Measurements from ENCODE around the gene EGR4.
A peak's percentile ranks its signal among the peaks of the same experiment; 100 is the strongest.

Gene EGR4

GRCh38 chr2:73293534-73294171 is at the start of gene EGR4:
Gene EGR4 (minus strand): TSS chr2:73293548. CDS start chr2:73293317, 231 bp downstream.
- Histone ChIP-seq H3K9me3 (replicated peaks in 1 of 11) (peaks cover 24 to 29% (median 26%) of the 10 kb centered on the region in 11 experiments), H3K4me3 (no peak within 1 kb of the TSS; a peak in 1 of 20 replicates), H3K4me1 (peaks cover 0 to 16% (median 14%) of the 10 kb centered on the region in 10 experiments; a peak in 16 of 20 replicates), H3K36me3 (no peaks in the 10 kb centered on the region), H3K27ac (no peak within 1 kb of the TSS), H3K27me3 (peaks cover 24 to 51% (median 34%) of the 10 kb centered on the region in 11 experiments), H3K9ac (no peak within 1 kb of the TSS), H3K4me2 (no peak within 1 kb of the TSS), H4K20me1 (peaks cover 0 to 6% (median 0%) of the 10 kb centered on the region in 11 experiments; a peak in 1 of 22 replicates)
- no peak for TF ChIP-seq Cebpa-rat (IDR thresholded peaks at IDR 0.05)

DNA sequence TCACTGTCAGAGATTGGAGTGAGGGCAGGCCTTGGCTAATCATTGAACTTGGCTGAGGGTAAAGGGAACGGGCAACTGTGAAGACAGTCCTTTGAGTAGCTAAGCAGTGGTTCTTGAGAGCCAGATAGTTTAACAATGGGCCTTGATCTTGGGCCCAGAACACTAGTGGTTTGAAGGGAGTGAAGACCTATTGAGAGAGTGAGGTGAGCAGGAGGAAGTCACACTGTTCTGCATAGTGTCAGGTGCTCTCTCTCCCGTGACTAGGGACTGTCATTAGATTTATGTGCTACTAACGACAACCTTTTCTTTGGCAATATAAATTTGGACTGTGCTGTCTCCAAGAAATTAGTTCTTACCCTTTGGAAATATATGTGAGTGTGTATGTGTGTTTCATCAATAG is 47.7 kb upstream of the EGR4 start:
- Histone ChIP-seq H3K27me3 (no peaks in the 10 kb centered on the region), H3K9me3 (replicated peaks in 1 of 11) (no peaks in the 10 kb centered on the region), H3K27ac (no peak overlapping the region), H3K36me3 (no peaks in the 10 kb centered on the region), H3K4me3 (no peak overlapping the region), H3K9ac (no peak overlapping the region), H4K20me1 (no peaks in the 10 kb centered on the region), H3K4me1 (peaks cover 0 to 9% (median 0%) of the 10 kb centered on the region in 10 experiments; a peak in 1 of 20 replicates), H3K4me2 (no peak overlapping the region)
- TF ChIP-seq Cebpa-rat (IDR thresholded peaks at IDR 0.05) = no peak

- Histone ChIP-seq H3K9me3 (replicated peaks in 1 of 11) (peaks cover 9 to 18% (median 13%) of the 10 kb centered on the region in 11 experiments; a peak in 19 of 22 replicates), H4K20me1 (no peaks in the 10 kb centered on the region), H3K27ac (no peak overlapping the region), H3K36me3 (no peaks in the 10 kb centered on the region), H3K27me3 (no peaks in the 10 kb centered on the region), H3K4me1 (peaks cover 0 to 4% (median 0%) of the 10 kb centered on the region in 10 experiments; a peak in 1 of 20 replicates), H3K4me3 (no peak overlapping the region), H3K9ac (no peak overlapping the region), H3K4me2 (no peak overlapping the region)
- TF ChIP-seq Cebpa-rat (IDR thresholded peaks at IDR 0.05) = no peak
These were observed 45.9 kb upstream of the EGR4 start for GRCh38 chr2:73339201-73339600.

DNA sequence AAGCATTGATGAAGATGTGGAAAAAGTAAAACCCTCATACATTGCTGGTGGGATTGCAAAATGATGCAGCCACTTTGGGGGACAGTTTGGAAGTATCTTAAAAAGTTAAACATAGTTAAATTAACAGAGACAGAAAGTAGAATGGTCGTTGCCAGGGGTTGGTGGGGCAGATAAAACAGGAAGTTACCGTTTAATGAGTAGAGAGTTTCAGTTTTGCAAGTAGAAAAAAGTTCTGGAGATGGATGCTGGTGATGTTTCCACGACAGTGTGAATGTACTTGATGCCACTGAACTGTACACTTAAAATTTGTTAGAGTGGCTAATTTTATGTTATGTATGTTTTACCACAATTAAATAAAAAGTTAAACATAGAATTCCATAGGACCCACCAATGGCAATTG is 44.5 kb upstream of the EGR4 start:
- H3K27me3 ChIP-seq = no peaks in the 10 kb centered on the region
- H3K4me2 ChIP-seq = 0 out of 22 replicates have a peak overlapping the region, but pooled peaks of 1 of the 11 experiments have one; percentile 1

GRCh38 chr2:73334620-73335019 is 41.3 kb upstream of the EGR4 start:
- no peak overlapping the region for H3K4me2 ChIP-seq
- no peak for TF ChIP-seq Cebpa-rat (IDR thresholded peaks at IDR 0.05)
- H3K36me3 ChIP-seq = no peaks in the 10 kb centered on the region
- H3K27me3 ChIP-seq = no peaks in the 10 kb centered on the region
- no peaks in the 10 kb centered on the region for H4K20me1 ChIP-seq
- no peak overlapping the region for H3K27ac ChIP-seq
- no peak overlapping the region for H3K9ac ChIP-seq
- H3K9me3 ChIP-seq (replicated peaks in 1 of 11) = peaks cover 9 to 22% (median 13%) of the 10 kb centered on the region in 11 experiments; a peak in 19 of 22 replicates
- peaks cover 0 to 4% (median 0%) of the 10 kb centered on the region in 10 experiments; a peak in 1 of 20 replicates for H3K4me1 ChIP-seq
- H3K4me3 ChIP-seq = no peak overlapping the region

More for the DNA sequence above, 44.5 kb upstream of the EGR4 start:
- peaks cover 9 to 22% (median 13%) of the 10 kb centered on the region in 11 experiments; a peak in 19 of 22 replicates for H3K9me3 ChIP-seq (replicated peaks in 1 of 11)
- H3K27ac ChIP-seq = no peak overlapping the region
- H3K4me3 ChIP-seq = no peak overlapping the region
- no peak overlapping the region for H3K9ac ChIP-seq
- no peaks in the 10 kb centered on the region for H4K20me1 ChIP-seq
- no peaks in the 10 kb centered on the region for H3K36me3 ChIP-seq
- no peak for TF ChIP-seq Cebpa-rat (IDR thresholded peaks at IDR 0.05)
- peaks cover 0 to 4% (median 0%) of the 10 kb centered on the region in 10 experiments; a peak in 1 of 20 replicates for H3K4me1 ChIP-seq

- Histone ChIP-seq H3K27ac (no peak overlapping the region), H3K4me3 (no peak overlapping the region), H4K20me1 (no peaks in the 10 kb centered on the region), H3K36me3 (no peaks in the 10 kb centered on the region), H3K27me3 (no peaks in the 10 kb centered on the region), H3K9ac (no peak overlapping the region), H3K4me1 (peaks cover 0 to 4% (median 0%) of the 10 kb centered on the region in 10 experiments; a peak in 1 of 20 replicates), H3K4me2 (no peak overlapping the region), H3K9me3 (replicated peaks in 1 of 11) (peaks cover 9 to 26% (median 17%) of the 10 kb centered on the region in 11 experiments; a peak in 20 of 22 replicates)
- TF ChIP-seq Cebpa-rat (IDR thresholded peaks at IDR 0.05) = no peak
These were observed 40.7 kb upstream of the EGR4 start for GRCh38 chr2:73334045-73334444.

- no peak for TF ChIP-seq Cebpa-rat (IDR thresholded peaks at IDR 0.05)
- H3K9ac ChIP-seq = no peak overlapping the region
- no peak overlapping the region for H3K4me2 ChIP-seq
These were observed 40.2 kb upstream of the EGR4 start for GRCh38 chr2:73333564-73333963.

DNA sequence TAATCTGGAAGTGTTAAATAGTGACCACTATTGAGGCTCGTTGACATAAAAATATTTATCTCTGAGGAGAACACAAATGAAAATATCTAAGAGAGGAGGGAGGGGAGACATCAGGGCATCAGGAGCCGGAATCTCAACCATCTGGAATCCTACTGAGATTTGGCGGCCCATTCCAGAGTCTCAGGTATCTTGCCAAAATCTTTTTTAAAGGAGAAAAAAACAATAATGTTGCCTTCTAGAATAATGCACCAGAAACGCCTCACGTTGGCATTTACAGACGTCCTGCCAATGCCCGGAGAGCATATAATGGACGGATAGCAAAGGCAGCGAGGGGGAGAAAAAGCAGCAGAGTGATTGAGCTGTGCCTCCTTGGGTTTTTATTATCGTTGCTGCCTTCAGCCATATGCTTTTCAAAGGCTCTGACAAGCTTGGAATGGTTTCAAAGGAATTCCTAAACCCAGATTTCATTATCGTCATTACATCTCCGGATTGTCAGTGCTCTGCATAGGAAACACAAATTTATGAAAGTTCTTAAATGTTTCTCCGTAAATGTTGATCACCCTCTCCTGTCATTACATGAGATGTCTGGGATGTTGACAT is 30.9 kb upstream of the EGR4 start:
- H4K20me1 ChIP-seq = no peaks in the 10 kb centered on the region
- H3K36me3 ChIP-seq = no peaks in the 10 kb centered on the region
- H3K9me3 ChIP-seq (replicated peaks in 1 of 11) = peaks cover 0 to 2% (median under 1%) of the 10 kb centered on the region in 11 experiments; a peak in 6 of 22 replicates
- H3K4me2 ChIP-seq = no peak overlapping the region
- H3K4me3 ChIP-seq = no peak overlapping the region
- no peak overlapping the region for H3K27ac ChIP-seq
- H3K27me3 ChIP-seq = no peaks in the 10 kb centered on the region
- H3K9ac ChIP-seq = no peak overlapping the region
- no peaks in the 10 kb centered on the region for H3K4me1 ChIP-seq
- TF ChIP-seq Cebpa-rat (IDR thresholded peaks at IDR 0.05) = no peak

More at GRCh38 chr2:73333564-73333963, 40.2 kb upstream of the EGR4 start:
- H3K27ac ChIP-seq = no peak overlapping the region
- H3K4me3 ChIP-seq = no peak overlapping the region
- H3K4me1 ChIP-seq = peaks cover 0 to 4% (median 0%) of the 10 kb centered on the region in 10 experiments; a peak in 1 of 20 replicates
- H3K9me3 ChIP-seq (replicated peaks in 1 of 11) = peaks cover 9 to 26% (median 17%) of the 10 kb centered on the region in 11 experiments; a peak in 20 of 22 replicates
- H4K20me1 ChIP-seq = no peaks in the 10 kb centered on the region
- no peaks in the 10 kb centered on the region for H3K36me3 ChIP-seq
- no peaks in the 10 kb centered on the region for H3K27me3 ChIP-seq

- H3K27me3 ChIP-seq = no peaks in the 10 kb centered on the region
- no peak overlapping the region for H3K4me2 ChIP-seq
- no peak for TF ChIP-seq Cebpa-rat (IDR thresholded peaks at IDR 0.05)
- no peaks in the 10 kb centered on the region for H3K4me1 ChIP-seq
- no peaks in the 10 kb centered on the region for H3K36me3 ChIP-seq
- no peak overlapping the region for H3K4me3 ChIP-seq
- no peak overlapping the region for H3K9ac ChIP-seq
- no peak overlapping the region for H3K27ac ChIP-seq
- H3K9me3 ChIP-seq (replicated peaks in 1 of 11) = no peaks in the 10 kb centered on the region
- no peaks in the 10 kb centered on the region for H4K20me1 ChIP-seq
These were observed 30.2 kb upstream of the EGR4 start for GRCh38 chr2:73323551-73323950.
